H1 (cell line): Measurements from ENCODE around the gene CXCL6. TPM values are rescaled to one million over a fixed set of nuclear protein-coding genes. Genes with fewer than 3 reads are reported as not detected.

Source experiments
- CBX5 ChIP-seq: fragments of 300-800, 300-1000 bp; sonication (generic); IDR thresholded peaks from 2 replicates; pipeline ENCODE4 v1.7.1; 2016; ENCODE audit warnings: antibody characterized with exemption, low read length, low read depth
- polyA plus RNA-seq, 7 experiments: library from polyadenylated mRNA; depleted of rRNA in 3 of 7; stranded (reverse) in 5 of 7; unstranded in 2 of 7; fragments of >200 nt in 5 of 7; fragments of 200-250 nt in 2 of 7; gene quantifications; 1 replicate in 5 of 7; 2 replicates in 1 of 7; 4 replicates in 1 of 7; pipeline versions ENCODE4 v1.2.1 to v1.2.3, GENCODE V29; 2011 to 2013; ENCODE audit warnings: missing spikeins in 2 of 7, mixed read lengths in 2 of 7
- total RNA-seq: library from RNA; stranded (reverse); fragmentation: NEBNext Ultra II Directional; extraction: Animal tissue kit (Norgen Biotek cat#: 25700); gene quantifications from 2 replicates; pipeline ENCODE4 v1.2.1, GENCODE V29; 2021
- TF ChIP-seq, protein P1 (sequence below): IDR thresholded peaks from 2 replicates; pipeline ENCODE4 v1.6.1; 2011; ENCODE audit warnings: low read depth, mild to moderate bottlenecking, low read length; ENCODE audit not compliant: insufficient read depth
- TF ChIP-seq, protein P2 (sequence below): IDR thresholded peaks from 2 replicates; pipeline ENCODE4 v1.6.1; 2011; ENCODE audit warnings: low read length, improper control_type of control experiment

The CXCL6 gene
- total and polyA plus RNA-seq, 2 of the 8 experiments (the other 6 are each of a cell fraction or from before 2014, with no cell fraction given) = 6.3 to 8.0 TPM

DNA sequence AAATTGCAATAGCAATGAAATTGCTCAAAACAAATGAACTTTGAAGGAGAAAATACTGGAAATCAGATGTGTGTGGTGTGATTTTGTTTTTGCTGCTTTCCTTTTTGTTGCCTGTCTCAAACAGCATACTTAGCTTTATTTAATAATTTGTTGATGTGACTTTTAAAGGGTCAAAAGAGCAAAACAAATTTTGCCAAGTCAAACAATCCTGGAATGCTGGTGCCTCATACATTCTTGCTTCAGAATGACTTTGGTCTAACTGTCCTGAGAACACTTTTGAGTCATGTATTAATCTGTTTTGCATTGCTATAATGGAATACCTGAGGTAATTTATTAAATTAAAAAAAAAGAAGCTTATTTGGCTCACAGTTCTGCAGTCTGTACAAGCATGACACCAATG, 20.0 kb downstream of the CXCL6 start (continued):
- TF ChIP-seq, protein P1, sequence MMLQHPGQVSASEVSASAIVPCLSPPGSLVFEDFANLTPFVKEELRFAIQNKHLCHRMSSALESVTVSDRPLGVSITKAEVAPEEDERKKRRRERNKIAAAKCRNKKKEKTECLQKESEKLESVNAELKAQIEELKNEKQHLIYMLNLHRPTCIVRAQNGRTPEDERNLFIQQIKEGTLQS = no peak
- TF ChIP-seq CBX5 = no peak
- TF ChIP-seq, protein P2, sequence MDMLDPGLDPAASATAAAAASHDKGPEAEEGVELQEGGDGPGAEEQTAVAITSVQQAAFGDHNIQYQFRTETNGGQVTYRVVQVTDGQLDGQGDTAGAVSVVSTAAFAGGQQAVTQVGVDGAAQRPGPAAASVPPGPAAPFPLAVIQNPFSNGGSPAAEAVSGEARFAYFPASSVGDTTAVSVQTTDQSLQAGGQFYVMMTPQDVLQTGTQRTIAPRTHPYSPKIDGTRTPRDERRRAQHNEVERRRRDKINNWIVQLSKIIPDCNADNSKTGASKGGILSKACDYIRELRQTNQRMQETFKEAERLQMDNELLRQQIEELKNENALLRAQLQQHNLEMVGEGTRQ = no peak
